Measurements from ENCODE around the gene PDGFA. TPM values are rescaled to one million over a fixed set of nuclear protein-coding genes. Genes with fewer than 3 reads are reported as not detected.

Gene PDGFA
- total RNA-seq, 4 donors from 2014 or later = 20.9 to 35.1 (median 33.6) TPM

- no peak for TF ChIP-seq POLR2A (IDR thresholded peaks at IDR 0.05)
- TF ChIP-seq CTCF (IDR thresholded peaks at IDR 0.05) = no peak
- Histone ChIP-seq H3K4me3 (no peak overlapping the region), H3K9me3 (no peaks in the 10 kb centered on the region), H3K27ac (no peak overlapping the region), H3K27me3 (no peaks in the 10 kb centered on the region), H3K36me3 (no peaks in the 10 kb centered on the region), H3K4me1 (peaks cover 0 to 6% of the 10 kb centered on the region in 2 donors)
- DNase-seq = no peak
- intact Hi-C loops (cut with DNase I; ENCODE audit: low total_unique reads) = no loop called here
Observed at GRCh38 chr7:449324-450019, 70.2 kb downstream of the PDGFA start.

- Histone ChIP-seq H3K27me3 (no peaks in the 10 kb centered on the region), H3K36me3 (no peaks in the 10 kb centered on the region), H3K4me1 (peaks cover 0 to 6% of the 10 kb centered on the region in 2 donors), H3K27ac (no peak overlapping the region), H3K4me3 (no peak overlapping the region), H3K9me3 (no peaks in the 10 kb centered on the region)
- DNase-seq = no peak
- intact Hi-C loops (cut with DNase I; ENCODE audit: low total_unique reads) = no loop called here
- TF ChIP-seq CTCF (IDR thresholded peaks at IDR 0.05) (no peak), POLR2A (IDR thresholded peaks at IDR 0.05) (no peak)
Observed at GRCh38 chr7:447523-447922, 72.1 kb downstream of the PDGFA start.

Other genes with a start within 250 kb of the PDGFA start
- not detected for gene FOXL3, start 229.7 kb downstream of the PDGFA start, total RNA-seq
- gene DNAAF5, start 206.9 kb upstream of the PDGFA start, total RNA-seq = 10 to 100 TPM in 2 of 4 donors, 1 to 10 TPM in 2; 5.6 to 34.3 (median 13.3) TPM
- gene PRKAR1B, start 207.4 kb upstream of the PDGFA start, total RNA-seq = 10 to 100 TPM in 3 of 4 donors, 1 to 10 TPM in 1; 1.0 to 45.2 (median 28.7) TPM